Neural progenitor cell (in vitro differentiated cells): Measurements from ENCODE around the gene BMPR1B. TPM values are rescaled to one million over a fixed set of nuclear protein-coding genes. Genes with fewer than 3 reads are reported as not detected.

Experiments
- DNase-seq: peaks from one replicate; pipeline ENCODE4 v3.0.0-alpha.2; 2016; ENCODE audit warnings: low spot score
- H2AFZ ChIP-seq: fragments of 200-600 bp; sonication (generic); replicated peaks from 2 replicates; pipeline ENCODE4 v1.6.1; 2016; ENCODE audit warnings: antibody characterized with exemption
- H3F3A ChIP-seq: fragments of 200-600 bp; sonication (generic); 2 replicates; pipeline ENCODE4 v1.6.1; 2016; ENCODE audit warnings: antibody characterized with exemption, low read depth
- H3K27ac ChIP-seq: fragments of 200-600 bp; sonication (generic); 2 replicates; pipeline ENCODE4 v1.5.1; 2016; ENCODE audit warnings: mild to moderate bottlenecking
- H3K27me3 ChIP-seq: fragments of 200-600 bp; sonication (generic); 2 replicates; pipeline ENCODE4 v1.6.1; 2016; ENCODE audit warnings: mild to moderate bottlenecking, moderate library complexity
- H3K36me3 ChIP-seq: fragments of 200-600 bp; sonication (generic); 2 replicates; pipeline ENCODE4 v1.5.1; 2016
- H3K4me1 ChIP-seq: fragments of 200-600 bp; sonication (generic); 2 replicates; pipeline ENCODE4 v1.6.1; 2016; ENCODE audit warnings: mixed run types
- H3K4me2 ChIP-seq: fragments of 200-600 bp; sonication (generic); 2 replicates; pipeline ENCODE4 v1.6.1; 2016
- H3K4me3 ChIP-seq: fragments of 200-600 bp; sonication (generic); 2 replicates; pipeline ENCODE4 v1.5.1; 2016
- H3K79me2 ChIP-seq: fragments of 200-600 bp; sonication (generic); 2 replicates; pipeline ENCODE4 v1.6.1; 2016; ENCODE audit warnings: low read depth
- H3K9ac ChIP-seq: fragments of 200-600 bp; sonication (generic); 2 replicates; pipeline ENCODE4 v1.6.1; 2016
- H3K9me3 ChIP-seq: fragments of 200-600 bp; sonication (generic); 2 replicates; pipeline ENCODE4 v1.5.1; 2016; ENCODE audit warnings: low read depth
- H4K20me1 ChIP-seq: fragments of 200-600 bp; sonication (generic); 2 replicates; pipeline ENCODE4 v1.6.1; 2016; ENCODE audit warnings: low read depth
- H3K27ac Mint-ChIP-seq: 3 replicates; pipeline ENCODE4 v1.8.0; 2021; ENCODE audit warnings: mixed read lengths
- H3K27me3 Mint-ChIP-seq: 2 replicates; pipeline ENCODE4 v1.8.0; 2022; ENCODE audit warnings: low read depth, mild to moderate bottlenecking, inconsistent platforms, moderate library complexity, mixed read lengths; ENCODE audit not compliant: insufficient read depth
- H3K36me3 Mint-ChIP-seq: 3 replicates; pipeline ENCODE4 v1.8.0; 2021; ENCODE audit warnings: mixed read lengths
- H3K4me1 Mint-ChIP-seq: 3 replicates; pipeline ENCODE4 v1.8.0; 2021; ENCODE audit warnings: mixed read lengths
- H3K4me3 Mint-ChIP-seq: 3 replicates; pipeline ENCODE4 v1.8.0; 2021; ENCODE audit warnings: mild to moderate bottlenecking, moderate library complexity, mixed read lengths
- H3K9me3 Mint-ChIP-seq: 3 replicates; pipeline ENCODE4 v1.8.0; 2020; ENCODE audit warnings: mixed read lengths
- CTCF ChIP-seq: fragments of 200-600 bp; sonication (generic); IDR thresholded peaks from 2 replicates; pipeline ENCODE4 v1.5.1; 2017; ENCODE audit warnings: antibody characterized with exemption, mild to moderate bottlenecking
- EZH2 ChIP-seq: fragments of 200-600 bp; sonication (generic); IDR thresholded peaks from 2 replicates; pipeline ENCODE4 v1.6.1; 2017; ENCODE audit warnings: antibody characterized with exemption, mild to moderate bottlenecking, moderate library complexity
- EZH2phosphoT487 ChIP-seq: fragments of 200-600 bp; sonication (generic); IDR thresholded peaks from 2 replicates; pipeline ENCODE4 v1.6.1; 2017; ENCODE audit warnings: antibody characterized with exemption
- total RNA-seq: library from RNA; depleted of rRNA; stranded (reverse); fragments of >200 nt; gene quantifications from 2 replicates; pipeline ENCODE4 v1.2.3, GENCODE V29; 2015; ENCODE audit warnings: low replicate concordance

BMPR1B gene
- total RNA-seq, 1 donor from 2014 or later = 2.7 TPM

GRCh38 chr4:95087657-95088455 is 330.1 kb downstream of the BMPR1B start:
- H3K27me3 ChIP-seq = no peaks in the 10 kb centered on the region
- Mint-ChIP-seq H3K36me3 (no peaks in the 10 kb centered on the region), H3K4me1 (peaks cover 40% of the 10 kb centered on the region), H3K27ac (peak overlapping the region; percentile 77), H3K4me3 (no peak overlapping the region), H3K27me3 (no peaks in the 10 kb centered on the region), H3K9me3 (no peaks in the 10 kb centered on the region)
- H3K27ac ChIP-seq = no peak overlapping the region
- H3K9me3 ChIP-seq = no peaks in the 10 kb centered on the region
- TF ChIP-seq CTCF (no peak), EZH2phosphoT487 (no peak), EZH2 (no peak)
- no peaks in the 10 kb centered on the region for H3K4me1 ChIP-seq
- no peak overlapping the region for H3K4me2 ChIP-seq
- no peak overlapping the region for H3K9ac ChIP-seq
- no peak overlapping the region for H3K4me3 ChIP-seq
- H3F3A ChIP-seq = no peaks in the 10 kb centered on the region
- H3K36me3 ChIP-seq = no peaks in the 10 kb centered on the region
- no peak for DNase-seq
- no peak overlapping the region for H2AFZ ChIP-seq
- no peaks in the 10 kb centered on the region for H4K20me1 ChIP-seq
- H3K79me2 ChIP-seq = no peaks in the 10 kb centered on the region

GRCh38 chr4:95091272-95091671 is 333.5 kb downstream of the BMPR1B start:
- H3K4me3 ChIP-seq = no peak overlapping the region
- no peaks in the 10 kb centered on the region for H3F3A ChIP-seq
- H3K9me3 ChIP-seq = no peaks in the 10 kb centered on the region
- Mint-ChIP-seq H3K4me3 (no peak overlapping the region), H3K9me3 (no peaks in the 10 kb centered on the region), H3K36me3 (no peaks in the 10 kb centered on the region), H3K27ac (peak overlapping the region; percentile 27), H3K4me1 (peaks cover 46% of the 10 kb centered on the region), H3K27me3 (no peaks in the 10 kb centered on the region)
- no peak overlapping the region for H3K4me2 ChIP-seq
- H3K79me2 ChIP-seq = no peaks in the 10 kb centered on the region
- H2AFZ ChIP-seq = no peak overlapping the region
- no peaks in the 10 kb centered on the region for H4K20me1 ChIP-seq
- no peak overlapping the region for H3K9ac ChIP-seq
- H3K36me3 ChIP-seq = no peaks in the 10 kb centered on the region
- no peaks in the 10 kb centered on the region for H3K4me1 ChIP-seq
- peak; percentile 13 for DNase-seq
- TF ChIP-seq CTCF = no peak
- no peak for TF ChIP-seq EZH2
- TF ChIP-seq EZH2phosphoT487 = no peak
- no peak overlapping the region for H3K27ac ChIP-seq
- H3K27me3 ChIP-seq = no peaks in the 10 kb centered on the region

GRCh38 chr4:95092766-95093165 is 335.0 kb downstream of the BMPR1B start:
- H3K9ac ChIP-seq = no peak overlapping the region
- Mint-ChIP-seq H3K27me3 (no peaks in the 10 kb centered on the region), H3K4me1 (peaks cover 45% of the 10 kb centered on the region), H3K27ac (peak overlapping the region; percentile 88), H3K4me3 (peak overlapping the region; percentile 27), H3K9me3 (no peaks in the 10 kb centered on the region), H3K36me3 (no peaks in the 10 kb centered on the region)
- H4K20me1 ChIP-seq = no peaks in the 10 kb centered on the region
- H3F3A ChIP-seq = no peaks in the 10 kb centered on the region
- H3K27me3 ChIP-seq = no peaks in the 10 kb centered on the region
- H3K27ac ChIP-seq = no peak overlapping the region
- no peak overlapping the region for H3K4me3 ChIP-seq
- H3K4me1 ChIP-seq = no peaks in the 10 kb centered on the region
- no peak overlapping the region for H2AFZ ChIP-seq
- no peaks in the 10 kb centered on the region for H3K36me3 ChIP-seq
- H3K9me3 ChIP-seq = no peaks in the 10 kb centered on the region
- H3K4me2 ChIP-seq = no peak overlapping the region
- no peak for DNase-seq
- TF ChIP-seq EZH2 (no peak), EZH2phosphoT487 (no peak)
- H3K79me2 ChIP-seq = no peaks in the 10 kb centered on the region

- no peaks in the 10 kb centered on the region for H3K9me3 Mint-ChIP-seq
- H3K27me3 Mint-ChIP-seq = no peaks in the 10 kb centered on the region
- H3K9ac ChIP-seq = no peak overlapping the region
- H3K36me3 Mint-ChIP-seq = no peaks in the 10 kb centered on the region
- no peak overlapping the region for H3K27ac ChIP-seq
- no peaks in the 10 kb centered on the region for H3K36me3 ChIP-seq
- H3K79me2 ChIP-seq = no peaks in the 10 kb centered on the region
- H3K4me1 Mint-ChIP-seq = peaks cover 41% of the 10 kb centered on the region
- H3K9me3 ChIP-seq = no peaks in the 10 kb centered on the region
- H3K4me2 ChIP-seq = no peak overlapping the region
- TF ChIP-seq EZH2phosphoT487 = no peak
- no peak for TF ChIP-seq CTCF
- no peak for TF ChIP-seq EZH2
- peak overlapping the region; percentile 87 for H3K27ac Mint-ChIP-seq
- H3K4me3 ChIP-seq = no peak overlapping the region
- H3F3A ChIP-seq = no peaks in the 10 kb centered on the region
- no peak for DNase-seq
- H2AFZ ChIP-seq = no peak overlapping the region
- no peaks in the 10 kb centered on the region for H3K27me3 ChIP-seq
- H4K20me1 ChIP-seq = no peaks in the 10 kb centered on the region
- no peaks in the 10 kb centered on the region for H3K4me1 ChIP-seq
- H3K4me3 Mint-ChIP-seq = no peak overlapping the region
Measured at GRCh38 chr4:95093460-95093859, 335.7 kb downstream of the BMPR1B start.
